Stimulated activated effector memory CD8-positive, alpha-beta T cell treated with anti-CD3 and anti-CD28 coated beads, Interleukin-12 subunit alpha, Interleukin-12 subunit beta, amount 100 ng/mL, for 72 hours (primary cell): ENCODE results near the gene CDH13.

ENCODE experiments used
- ATAC-seq: fragments of 150-1000 bp; cut with Tn5 transposase; 2 replicates; pipeline ENCODE4 v1.10.0; 2021
- DNase-seq, 2 donors: peaks; one replicate each; pipeline ENCODE4 v3.0.0; 2021 to 2022; ENCODE audit warnings: low spot score in 2 of 2
- H3K27ac Mint-ChIP-seq: one replicate; pipeline ENCODE4 v1.8.0; 2022; ENCODE audit warnings: mild to moderate bottlenecking, mixed read lengths
- H3K36me3 Mint-ChIP-seq: one replicate; pipeline ENCODE4 v1.8.0; 2022; ENCODE audit warnings: mild to moderate bottlenecking, mixed read lengths
- H3K4me1 Mint-ChIP-seq: one replicate; pipeline ENCODE4 v1.8.0; 2022; ENCODE audit warnings: mixed read lengths
- H3K4me3 Mint-ChIP-seq: one replicate; pipeline ENCODE4 v1.8.0; 2022; ENCODE audit warnings: mild to moderate bottlenecking, mixed read lengths
- H3K9me3 Mint-ChIP-seq: one replicate; pipeline ENCODE4 v1.8.0; 2022; ENCODE audit warnings: mixed read lengths

The CDH13 gene

GRCh38 chr16:82684256-82684655 is 57.5 kb downstream of the CDH13 start:
- Mint-ChIP-seq H3K4me3 (no peak overlapping the region), H3K36me3 (no peaks in the 10 kb centered on the region), H3K4me1 (peaks cover 9% of the 10 kb centered on the region), H3K27ac (no peak overlapping the region), H3K9me3 (no peaks in the 10 kb centered on the region)
- DNase-seq (no peak), ATAC-seq (no peak)

GRCh38 chr16:82685526-82685925 is 58.8 kb downstream of the CDH13 start:
- ATAC-seq (no peak), DNase-seq (no peak)
- no peak overlapping the region for H3K4me3 Mint-ChIP-seq
- H3K27ac Mint-ChIP-seq = no peak overlapping the region
- no peaks in the 10 kb centered on the region for H3K36me3 Mint-ChIP-seq
- no peaks in the 10 kb centered on the region for H3K9me3 Mint-ChIP-seq
- H3K4me1 Mint-ChIP-seq = peaks cover 9% of the 10 kb centered on the region

GRCh38 chr16:82694239-82694874 is 67.6 kb downstream of the CDH13 start:
- H3K4me1 Mint-ChIP-seq = no peaks in the 10 kb centered on the region
- ATAC-seq (no peak), DNase-seq (no peak)
- no peaks in the 10 kb centered on the region for H3K36me3 Mint-ChIP-seq
- H3K4me3 Mint-ChIP-seq = no peak overlapping the region
- no peaks in the 10 kb centered on the region for H3K9me3 Mint-ChIP-seq
- H3K27ac Mint-ChIP-seq = no peak overlapping the region

- H3K9me3 Mint-ChIP-seq = no peaks in the 10 kb centered on the region
- ATAC-seq (no peak), DNase-seq (no peak)
- peaks cover 3% of the 10 kb centered on the region for H3K4me1 Mint-ChIP-seq
- H3K4me3 Mint-ChIP-seq = no peak overlapping the region
- H3K27ac Mint-ChIP-seq = no peak overlapping the region
- H3K36me3 Mint-ChIP-seq = no peaks in the 10 kb centered on the region
Observed at GRCh38 chr16:82695806-82696205, 69.0 kb downstream of the CDH13 start.

DNA sequence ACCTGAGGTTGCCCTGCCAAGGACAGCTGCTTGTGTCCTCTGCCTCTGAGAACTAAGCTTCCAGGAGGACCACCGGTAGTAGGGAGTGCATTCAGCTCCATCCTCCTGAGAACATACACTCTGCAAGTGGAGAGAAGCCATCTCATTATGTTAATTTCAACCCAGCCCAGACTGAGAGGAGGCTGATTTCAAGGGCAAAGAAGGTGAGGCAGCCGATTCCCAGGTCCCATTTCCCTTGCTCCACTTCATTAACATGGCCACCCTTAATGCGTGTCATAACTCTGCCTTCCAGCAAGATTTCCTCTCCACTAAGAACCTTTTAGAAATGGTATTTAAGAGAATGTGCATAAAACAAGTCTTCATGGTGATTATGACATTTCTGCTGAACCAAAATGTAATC is 72.5 kb downstream of the CDH13 start:
- no peak overlapping the region for H3K27ac Mint-ChIP-seq
- no peak overlapping the region for H3K4me3 Mint-ChIP-seq
- ATAC-seq (no peak), DNase-seq (no peak)
- H3K4me1 Mint-ChIP-seq = peaks cover 10% of the 10 kb centered on the region
- H3K9me3 Mint-ChIP-seq = no peaks in the 10 kb centered on the region
- H3K36me3 Mint-ChIP-seq = no peaks in the 10 kb centered on the region

DNA sequence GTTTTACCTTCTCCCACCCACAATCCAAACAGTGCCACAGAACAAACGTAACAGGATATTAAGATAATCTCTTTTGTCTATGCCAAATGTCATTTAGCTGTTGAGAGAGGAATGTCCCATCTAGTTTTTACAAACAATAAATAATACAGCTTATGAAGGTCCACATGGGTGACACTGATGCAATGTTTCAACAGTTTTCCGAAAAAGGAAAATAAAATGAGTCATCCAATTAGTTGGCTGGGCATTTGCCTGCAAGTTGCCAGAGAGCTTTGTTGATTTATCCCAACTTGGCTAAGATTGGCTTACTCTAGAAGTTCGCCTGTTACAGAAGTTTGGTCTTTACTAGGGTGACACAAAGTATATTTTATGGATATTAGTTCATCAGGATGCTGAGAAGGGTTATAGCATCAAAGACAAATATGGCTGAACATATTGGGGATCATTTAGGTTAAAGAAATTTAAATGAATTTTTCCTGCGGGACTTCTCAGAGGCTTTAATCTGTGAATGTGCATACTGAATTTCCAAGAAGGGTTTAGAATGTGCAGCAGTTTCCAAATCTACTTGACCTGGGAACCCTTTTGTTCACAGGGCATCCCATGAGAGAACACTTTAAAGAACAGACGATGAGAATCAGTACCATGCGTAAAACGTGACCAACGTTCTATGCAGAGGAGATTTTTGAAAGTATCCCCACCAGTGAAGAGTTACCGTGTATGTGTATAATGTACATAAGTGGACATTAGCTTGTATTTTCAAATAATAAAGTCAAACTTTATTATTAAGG is 73.1 kb downstream of the CDH13 start:
- H3K36me3 Mint-ChIP-seq = no peaks in the 10 kb centered on the region
- peaks cover 10% of the 10 kb centered on the region for H3K4me1 Mint-ChIP-seq
- no peaks in the 10 kb centered on the region for H3K9me3 Mint-ChIP-seq
- H3K4me3 Mint-ChIP-seq = no peak overlapping the region
- DNase-seq (no peak), ATAC-seq (no peak)
- H3K27ac Mint-ChIP-seq = no peak overlapping the region

GRCh38 chr16:82700541-82701235 is 73.9 kb downstream of the CDH13 start:
- H3K4me3 Mint-ChIP-seq = peak overlapping the region; percentile 0
- no peaks in the 10 kb centered on the region for H3K36me3 Mint-ChIP-seq
- H3K27ac Mint-ChIP-seq = no peak overlapping the region
- DNase-seq (no peak), ATAC-seq (peak; percentile 79)
- H3K4me1 Mint-ChIP-seq = peaks cover 10% of the 10 kb centered on the region
- no peaks in the 10 kb centered on the region for H3K9me3 Mint-ChIP-seq

GRCh38 chr16:82701442-82701955 is 74.7 kb downstream of the CDH13 start:
- Mint-ChIP-seq H3K4me1 (peaks cover 10% of the 10 kb centered on the region), H3K4me3 (peak overlapping the region; percentile 0), H3K9me3 (no peaks in the 10 kb centered on the region), H3K36me3 (no peaks in the 10 kb centered on the region), H3K27ac (no peak overlapping the region)
- DNase-seq = no peak
- ATAC-seq = no peak

DNA sequence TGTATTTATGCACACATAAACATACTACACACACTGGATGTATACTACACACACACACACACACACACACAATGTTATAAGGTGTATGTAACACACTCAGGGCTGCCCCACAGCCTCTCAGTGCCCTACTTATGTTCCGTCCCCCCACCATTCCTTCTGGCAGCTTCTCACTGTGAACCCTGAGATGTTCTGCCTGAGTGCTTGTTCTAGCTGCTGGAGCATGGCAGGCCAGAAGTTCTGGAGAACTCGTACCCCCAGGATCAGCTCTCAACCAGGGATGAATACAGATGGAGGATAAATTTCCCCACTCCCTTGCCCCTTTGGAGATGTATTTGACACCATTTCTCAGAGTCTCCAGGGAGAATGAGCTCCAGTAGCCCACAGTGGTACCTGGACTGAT is 76.4 kb downstream of the CDH13 start:
- H3K9me3 Mint-ChIP-seq = no peaks in the 10 kb centered on the region
- no peak for DNase-seq
- H3K4me1 Mint-ChIP-seq = peaks cover 10% of the 10 kb centered on the region
- no peaks in the 10 kb centered on the region for H3K36me3 Mint-ChIP-seq
- ATAC-seq = no peak
- H3K4me3 Mint-ChIP-seq = no peak overlapping the region
- H3K27ac Mint-ChIP-seq = no peak overlapping the region

DNA sequence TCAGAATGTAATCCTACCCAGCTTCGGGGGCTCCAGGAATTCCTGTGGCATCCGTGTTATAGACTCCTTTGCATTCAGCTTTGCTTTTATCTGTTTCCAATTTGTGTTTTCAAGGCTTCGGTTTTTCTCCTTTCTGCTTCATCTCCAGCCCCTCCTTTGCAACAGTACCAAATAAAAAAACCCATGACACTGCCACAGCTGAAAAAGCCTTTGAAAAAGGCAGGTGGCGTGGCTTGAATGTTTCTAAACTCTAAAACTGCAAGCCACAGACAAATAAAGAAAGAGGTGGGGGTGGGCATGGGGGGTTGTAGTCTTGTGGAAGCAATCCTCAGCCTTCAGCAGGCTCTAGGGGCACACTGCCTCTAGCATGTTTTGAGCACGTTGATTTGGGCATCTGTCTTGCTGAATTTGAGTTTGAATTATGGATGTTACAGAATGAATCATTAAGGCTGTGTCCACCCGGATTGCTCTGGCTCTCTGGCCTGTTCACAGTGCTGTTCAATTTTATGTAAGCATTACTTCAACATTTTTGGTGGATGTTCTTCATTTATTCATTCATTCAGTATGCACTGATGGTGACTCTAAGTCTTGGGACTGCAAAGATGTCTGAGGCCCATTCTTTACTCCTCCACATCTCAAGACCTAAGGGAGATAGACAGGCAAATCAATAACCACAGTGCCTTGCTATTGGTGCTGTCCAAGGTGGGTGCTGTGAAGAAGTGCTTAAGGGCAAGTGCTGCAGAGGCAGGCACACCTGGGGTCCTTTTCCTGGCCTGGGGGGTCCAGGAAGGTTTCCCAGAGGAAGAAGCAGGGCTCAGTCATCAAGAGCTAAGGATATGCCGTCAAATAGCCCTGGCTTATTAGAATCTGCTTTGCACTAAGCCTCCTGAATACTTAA is 77.4 kb downstream of the CDH13 start:
- DNase-seq (no peak), ATAC-seq (no peak)
- peaks cover 10% of the 10 kb centered on the region for H3K4me1 Mint-ChIP-seq
- no peaks in the 10 kb centered on the region for H3K36me3 Mint-ChIP-seq
- no peak overlapping the region for H3K4me3 Mint-ChIP-seq
- H3K27ac Mint-ChIP-seq = no peak overlapping the region
- H3K9me3 Mint-ChIP-seq = no peaks in the 10 kb centered on the region

DNA sequence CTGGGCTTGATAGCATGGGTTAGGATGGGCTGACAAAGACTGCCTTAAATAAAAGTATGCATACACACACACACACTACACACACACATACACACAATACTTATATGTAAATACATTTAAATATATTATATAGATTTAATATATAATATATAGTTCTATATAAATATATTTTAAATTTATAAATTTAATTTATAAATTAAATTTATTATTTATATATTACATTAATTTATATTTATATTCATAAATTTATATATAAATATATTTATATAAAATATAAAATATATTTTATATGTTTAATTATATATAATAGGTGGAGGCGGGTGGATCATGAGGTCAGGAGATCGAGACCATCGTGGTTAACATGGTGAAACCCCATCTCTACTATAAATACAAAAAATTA is 83.2 kb downstream of the CDH13 start:
- no peak overlapping the region for H3K4me3 Mint-ChIP-seq
- H3K27ac Mint-ChIP-seq = no peak overlapping the region
- no peaks in the 10 kb centered on the region for H3K4me1 Mint-ChIP-seq
- H3K36me3 Mint-ChIP-seq = no peaks in the 10 kb centered on the region
- DNase-seq (no peak), ATAC-seq (no peak)
- no peaks in the 10 kb centered on the region for H3K9me3 Mint-ChIP-seq

DNA sequence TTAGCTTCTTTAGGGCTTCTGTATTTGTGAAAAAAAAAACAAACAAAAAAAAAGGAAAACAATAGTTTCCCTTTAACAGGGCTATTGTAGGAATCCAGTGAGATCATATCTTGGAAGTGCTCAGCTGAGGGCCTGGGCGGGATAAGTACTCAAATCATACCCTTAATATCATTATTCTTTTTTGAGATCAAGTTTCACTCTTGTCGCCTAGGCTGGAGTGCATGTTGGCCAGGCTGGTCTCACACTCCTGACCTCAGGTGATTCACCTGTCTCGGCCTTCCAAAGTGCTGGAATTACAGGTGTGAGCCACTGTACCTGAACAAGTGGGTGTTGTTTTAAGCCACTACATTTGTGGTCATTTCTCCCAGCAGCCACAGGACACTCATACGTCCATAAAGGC is 87.0 kb downstream of the CDH13 start:
- Mint-ChIP-seq H3K9me3 (no peaks in the 10 kb centered on the region), H3K36me3 (no peaks in the 10 kb centered on the region), H3K27ac (no peak overlapping the region), H3K4me1 (peaks cover 6% of the 10 kb centered on the region), H3K4me3 (no peak overlapping the region)
- no peak for ATAC-seq
- no peak for DNase-seq

DNA sequence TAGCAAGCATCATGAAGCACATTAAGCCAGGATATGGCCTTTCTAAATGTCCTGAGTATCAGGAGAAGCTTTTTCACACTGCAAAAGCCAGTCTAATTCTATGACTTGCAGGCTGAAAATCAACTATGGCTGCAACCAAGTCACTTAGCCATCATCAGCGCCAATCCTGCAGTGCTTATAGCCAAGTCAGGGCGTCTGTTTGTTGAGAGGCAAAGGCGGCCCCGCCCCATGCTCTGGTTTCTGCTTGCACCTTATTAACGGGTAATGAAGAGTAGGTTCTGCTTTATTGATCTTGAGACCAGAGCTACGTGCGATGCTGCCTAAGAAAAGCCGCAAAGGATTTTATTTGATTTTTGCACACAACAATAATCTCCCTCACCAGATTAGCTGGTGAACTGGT is 88.4 kb downstream of the CDH13 start:
- ATAC-seq (no peak), DNase-seq (no peak)
- Mint-ChIP-seq H3K4me1 (peaks cover 6% of the 10 kb centered on the region), H3K4me3 (no peak overlapping the region), H3K9me3 (no peaks in the 10 kb centered on the region), H3K36me3 (no peaks in the 10 kb centered on the region), H3K27ac (no peak overlapping the region)

GRCh38 chr16:82715833-82716232 is 89.1 kb downstream of the CDH13 start:
- Mint-ChIP-seq H3K9me3 (no peaks in the 10 kb centered on the region), H3K4me3 (no peak overlapping the region), H3K4me1 (peaks cover 6% of the 10 kb centered on the region), H3K27ac (no peak overlapping the region), H3K36me3 (no peaks in the 10 kb centered on the region)
- ATAC-seq (no peak), DNase-seq (no peak)

- Mint-ChIP-seq H3K4me1 (peaks cover 6% of the 10 kb centered on the region), H3K4me3 (no peak overlapping the region), H3K36me3 (no peaks in the 10 kb centered on the region), H3K9me3 (no peaks in the 10 kb centered on the region), H3K27ac (no peak overlapping the region)
- ATAC-seq = no peak
- no peak for DNase-seq
Observed at GRCh38 chr16:82716361-82716855, 89.6 kb downstream of the CDH13 start.
